HepG2 (cell line): ENCODE measurements around the gene PLEKHN1. TPM values are rescaled to one million over a fixed set of nuclear protein-coding genes. Genes with fewer than 3 reads are reported as not detected.

ENCODE experiments used
- ATAC-seq: fragments of 200-7000 bp; cut with Tn5 transposase; 3 replicates; pipeline ENCODE4 v1.9.1; 2020; ENCODE audit warnings: mild to moderate bottlenecking, moderate library complexity
- BruUV-seq: library from RNA; stranded (reverse); fragments of 400-500 nt; replicated peaks from 2 replicates; lab custom pipeline; 2021; lab: Mats Ljungman, UMichigan
- CTCF ChIA-PET: fragments of 300-600 bp; formaldehyde crosslinking; extraction: SDS; loops from one replicate; lab custom pipeline; 2021; ENCODE audit warnings: low total read pairs, inconsistent platforms, low intra/inter-chr PET ratio; lab: Yijun Ruan, JAX
- POLR2A ChIA-PET: fragments of 350-600 bp; sonication (Branson Sonifier 250); formaldehyde crosslinking; loops from one replicate; lab custom pipeline; 2020; ENCODE audit warnings: antibody characterized with exemption, inconsistent platforms; lab: Yijun Ruan, JAX
- DNase-seq: peaks from one replicate; pipeline ENCODE4 v3.0.0-alpha.2; 2015; ENCODE audit warnings: low spot score
- FAIRE-seq: peaks from 3 replicates; lab custom pipeline; 2011; peaks lifted over from hg19 to GRCh38; lab: Jason Lieb, UNC
- H2AFZ ChIP-seq: one replicate; pipeline ENCODE4 v1.6.1; 2011; ENCODE audit warnings: low read length, inconsistent platforms
- H3K27ac ChIP-seq: fragments of 300-600 bp; 3 replicates; pipeline ENCODE4 v1.8.0; 2011; ENCODE audit warnings: mixed run types, mild to moderate bottlenecking, mixed read lengths, low read length, inconsistent platforms; ENCODE audit not compliant: insufficient read depth; ENCODE audit errors: extremely low read length
- H3K27me3 ChIP-seq, 2 experiments: fragments of 200-600 bp in 1 of 2; 2 replicates in 1 of 2; 3 replicates in 1 of 2; pipeline versions ENCODE4 v1.6.0 to v1.8.0; 2011; ENCODE audit warnings: low read length in 2 of 2, mild to moderate bottlenecking in 2 of 2, moderate library complexity in 2 of 2, inconsistent platforms in 1 of 2; ENCODE audit not compliant: insufficient read depth in 2 of 2, control insufficient read depth in 1 of 2
- H3K36me3 ChIP-seq, 2 experiments: fragments of 200-600 bp in 1 of 2; replicated peaks in 1 of 2; 2 replicates in 1 of 2; 3 replicates in 1 of 2; pipeline versions ENCODE4 v1.5.1 to v1.8.0; 2011; ENCODE audit warnings: low read length in 2 of 2, inconsistent platforms in 1 of 2; ENCODE audit not compliant: insufficient read depth in 2 of 2, control insufficient read depth in 1 of 2
- H3K4me1 ChIP-seq: 2 replicates; pipeline ENCODE4 v1.5.1; 2012; ENCODE audit warnings: low read length, inconsistent platforms; ENCODE audit not compliant: insufficient read depth
- H3K4me2 ChIP-seq: 2 replicates; pipeline ENCODE4 v1.6.0; 2011; ENCODE audit warnings: low read depth, low read length, inconsistent platforms
- H3K4me3 ChIP-seq, 3 experiments: fragments of 200-600 bp in 1 of 3; sonication (generic), shearing (Covaris generic) in 1 of 3; replicated peaks in 1 of 3; 2 replicates each; pipeline ENCODE4 v1.5.1; 2011 to 2016; ENCODE audit warnings: low read length in 3 of 3, inconsistent platforms in 2 of 3, low read depth in 2 of 3, mild to moderate bottlenecking in 2 of 3, control low read depth in 1 of 3, mixed read lengths in 1 of 3; ENCODE audit not compliant: insufficient read depth in 1 of 3
- H3K79me2 ChIP-seq: one replicate; pipeline ENCODE4 v1.6.1; 2011; ENCODE audit warnings: low read length, inconsistent platforms; ENCODE audit not compliant: insufficient read depth
- H3K9ac ChIP-seq: 2 replicates; pipeline ENCODE4 v1.6.0; 2011; ENCODE audit warnings: mild to moderate bottlenecking, low read depth, low read length, inconsistent platforms; ENCODE audit not compliant: insufficient read depth
- H3K9me3 ChIP-seq: 2 replicates; pipeline ENCODE4 v1.5.1; 2012; ENCODE audit warnings: mild to moderate bottlenecking, low read length
- H4K20me1 ChIP-seq: 2 replicates; pipeline ENCODE4 v1.6.0; 2011; ENCODE audit warnings: inconsistent platforms, mild to moderate bottlenecking, low read length, moderate library complexity; ENCODE audit not compliant: insufficient read depth
- DR1 ChIP-seq: sonication (generic); formaldehyde crosslinking; IDR thresholded peaks from 2 replicates; pipeline ENCODE4 v1.8.0; 2021; ENCODE audit warnings: mild to moderate bottlenecking, missing genetic modification reagents, inconsistent platforms
- GPBP1L1 ChIP-seq: sonication (generic); formaldehyde crosslinking; IDR thresholded peaks from 2 replicates; pipeline ENCODE4 v1.5.0; 2020; ENCODE audit warnings: mild to moderate bottlenecking, missing genetic modification reagents
- HOXA5 ChIP-seq: sonication (generic); formaldehyde crosslinking; IDR thresholded peaks from 2 replicates; pipeline ENCODE4 v1.4.0; 2020; ENCODE audit warnings: missing genetic modification reagents
- ISL2 ChIP-seq: sonication (generic); formaldehyde crosslinking; IDR thresholded peaks from 2 replicates; pipeline ENCODE4 v1.5.0; 2020; ENCODE audit warnings: missing genetic modification reagents
- MIER2 ChIP-seq: IDR thresholded peaks from 2 replicates; pipeline ENCODE4 v1.6.1; 2016; ENCODE audit warnings: missing biosample characterization, missing genetic modification reagents
- PCBP1 ChIP-seq: fragments of 200-400 bp; formaldehyde crosslinking; IDR thresholded peaks from 2 replicates; pipeline ENCODE4 v1.6.1; 2017; ENCODE audit warnings: mild to moderate bottlenecking, low read depth, low read length, borderline replicate concordance
- ZNF12 ChIP-seq: sonication (generic); formaldehyde crosslinking; IDR thresholded peaks from 2 replicates; pipeline ENCODE4 v1.5.0; 2020; ENCODE audit warnings: missing genetic modification reagents
- ZNF430 ChIP-seq: sonication (generic); formaldehyde crosslinking; IDR thresholded peaks from 2 replicates; pipeline ENCODE4 v1.9.0; 2021; ENCODE audit warnings: mild to moderate bottlenecking, missing genetic modification reagents
- ZNF451 ChIP-seq: sonication (generic); formaldehyde crosslinking; IDR thresholded peaks from 2 replicates; pipeline ENCODE4 v1.5.0; 2020; ENCODE audit warnings: mild to moderate bottlenecking, missing genetic modification reagents
- WGBS: methylation state at CpG from one replicate; pipeline ENCODE4 v1.1.6; 2017; ENCODE audit warnings: low lambda C conversion rate; 5-methylcytosine and 5-hydroxymethylcytosine counted together
- in situ Hi-C: cut with HindIII; loops from 2 replicates; pipeline ENCODE4 v1.10.0; 2017; ENCODE audit warnings: low pct_unique_long_range_greater_than_20kb; ENCODE audit not compliant: extremely low pct_ligation_motif_present
- intact Hi-C: fragments of 100-400 bp; cut with micrococcal nuclease; formaldehyde crosslinking; loops from one replicate; pipeline ENCODE4 v1.10.0; 2022; ENCODE audit not compliant: unreplicated experiment
- polyA plus RNA-seq, 8 experiments: library from polyadenylated mRNA; depleted of rRNA in 3 of 8; stranded (reverse) in 7 of 8; unstranded in 1 of 8; fragments of >200 nt; fragmentation: Illumina TruSeq in 4 of 8; extraction: Trizol in 4 of 8; gene quantifications; 2 replicates each; pipeline versions ENCODE4 v1.2.1 to v1.2.3, GENCODE V29; 2011 to 2016; ENCODE audit warnings: low read depth in 4 of 8, missing spikeins in 1 of 8, mixed read lengths in 1 of 8; ENCODE audit not compliant: insufficient read depth in 1 of 8
- total RNA-seq, 5 experiments: library from RNA; depleted of rRNA; stranded (reverse); fragments of >200 nt; fragmentation: Illumina TruSeq; extraction: Trizol; gene quantifications; 2 replicates each; pipeline ENCODE4 v1.2.3, GENCODE V29; 2016; ENCODE audit warnings: low read depth in 1 of 5
- TF ChIP-seq, protein P1 (sequence below): fragments of 450-650 bp; IDR thresholded peaks from 2 replicates; pipeline ENCODE4 v1.6.1; 2016

The PLEKHN1 gene
- total and polyA plus RNA-seq, 2 of the 13 experiments (the other 11 are each of a cell fraction or from before 2014, with no cell fraction given): 0.42 to 0.58 TPM

GRCh38 chr1:965526-966134, 652 bp upstream of the PLEKHN1 start:
- in situ Hi-C loops: no loop called here
- H3K9ac ChIP-seq: peak overlapping the region; percentile 64; the same call in 1 of the 2 replicates
- H3K27me3 ChIP-seq: no peaks in the 10 kb centered on the region; a peak in 1 of 5 replicates
- POLR2A ChIA-PET: interaction anchor here (2.7 kb wide), 1 partner anchor 11 kb away, joined by 11 read pairs; no protein-coding TSS in a partner anchor
- H3K27ac ChIP-seq: no peak overlapping the region
- no peak for FAIRE-seq
- ATAC-seq: no peak
- H3K36me3 ChIP-seq: peaks cover 0 to 6% of the 10 kb centered on the region in 2 experiments; a peak in 1 of 5 replicates
- intact Hi-C loops: no loop called here
- DNase-seq: no peak
- TF ChIP-seq ISL2 (CRISPR knock-in tag) (no peak), PCBP1 (peak; percentile 79; the same call in 1 of the 2 replicates)
- TF ChIP-seq, protein P1, sequence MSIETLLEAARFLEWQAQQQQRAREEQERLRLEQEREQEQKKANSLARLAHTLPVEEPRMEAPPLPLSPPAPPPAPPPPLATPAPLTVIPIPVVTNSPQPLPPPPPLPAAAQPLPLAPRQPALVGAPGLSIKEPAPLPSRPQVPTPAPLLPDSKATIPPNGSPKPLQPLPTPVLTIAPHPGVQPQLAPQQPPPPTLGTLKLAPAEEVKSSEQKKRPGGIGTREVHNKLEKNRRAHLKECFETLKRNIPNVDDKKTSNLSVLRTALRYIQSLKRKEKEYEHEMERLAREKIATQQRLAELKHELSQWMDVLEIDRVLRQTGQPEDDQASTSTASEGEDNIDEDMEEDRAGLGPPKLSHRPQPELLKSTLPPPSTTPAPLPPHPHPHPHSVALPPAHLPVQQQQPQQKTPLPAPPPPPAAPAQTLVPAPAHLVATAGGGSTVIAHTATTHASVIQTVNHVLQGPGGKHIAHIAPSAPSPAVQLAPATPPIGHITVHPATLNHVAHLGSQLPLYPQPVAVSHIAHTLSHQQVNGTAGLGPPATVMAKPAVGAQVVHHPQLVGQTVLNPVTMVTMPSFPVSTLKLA: peak; percentile 65
- TF ChIP-seq, all 625 proteins: peak for 2
- Histone ChIP-seq H3K4me1 (peaks cover 31% of the 10 kb centered on the region), H3K4me2 (peak overlapping the region; percentile 78), H3K9me3 (no peaks in the 10 kb centered on the region), H3K4me3 (peak overlapping the region in 2 of 3 experiments; percentile 77 to 82; a peak in 3 of 6 replicates), H3K79me2 (no peaks in the 10 kb centered on the region), H2AFZ (no peak overlapping the region), H4K20me1 (no peaks in the 10 kb centered on the region)
- CTCF ChIA-PET: interaction anchor here (0.8 kb wide), 1 partner anchor 10 kb away, joined by 3 read pairs; no protein-coding TSS in a partner anchor
- no TSS peak for BruUV-seq
- WGBS: 97% methylated on average over 6 of the region's 26 CpGs

DNA sequence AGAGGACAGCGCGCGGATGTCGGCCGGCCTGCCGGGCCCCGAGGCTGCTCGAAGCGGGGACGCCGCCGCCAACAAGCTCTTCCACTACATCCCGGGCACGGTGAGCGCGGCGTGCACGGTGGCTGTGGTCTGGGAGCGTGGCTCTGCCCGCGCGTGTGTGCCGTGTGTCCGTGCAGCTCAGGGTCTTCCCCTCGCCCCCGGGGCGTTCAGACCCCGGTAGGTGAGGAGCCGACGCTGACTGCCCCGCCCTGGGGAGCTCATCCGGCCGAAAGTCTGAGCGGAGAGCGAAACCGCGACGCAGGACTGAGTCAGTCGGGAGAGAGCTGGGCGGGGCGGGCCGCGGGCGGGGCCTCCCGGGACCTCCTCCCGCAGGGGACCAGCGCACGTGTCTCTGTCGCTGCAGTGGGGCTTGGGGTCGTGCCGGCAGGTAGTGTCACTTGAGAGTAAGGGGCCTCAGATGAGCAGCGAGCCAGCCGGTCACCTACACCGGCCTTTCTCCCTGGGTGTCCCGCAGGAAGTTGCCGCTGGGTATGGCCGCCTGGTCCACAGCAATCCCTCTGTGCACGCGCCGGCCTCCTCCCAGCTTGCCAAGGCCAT, 520 bp downstream of the PLEKHN1 start:
- Histone ChIP-seq H3K4me1 (peaks cover 24% of the 10 kb centered on the region), H3K79me2 (no peaks in the 10 kb centered on the region), H3K9ac (peak overlapping the region; percentile 64), H4K20me1 (no peaks in the 10 kb centered on the region), H3K4me3 (peak overlapping the region; percentile 47 to 82 (median 77); a peak in 5 of 6 replicates), H3K36me3 (peaks cover 0 to 6% of the 10 kb centered on the region in 2 experiments; a peak in 1 of 5 replicates), H3K27me3 (no peaks in the 10 kb centered on the region; a peak in 1 of 5 replicates), H3K4me2 (peak overlapping the region; percentile 78), H2AFZ (no peak overlapping the region), H3K27ac (no peak overlapping the region), H3K9me3 (no peaks in the 10 kb centered on the region)
- no peak for FAIRE-seq
- peak; percentile 31 for DNase-seq
- POLR2A ChIA-PET: interaction anchor here (0.7 to 2.7 kb wide), 8 partner anchors 9 to 93 kb away, joined by 3 to 11 read pairs (median 3); partner anchors contain the start of gene PERM1
- in situ Hi-C loops: no loop called here
- CTCF ChIA-PET: no interaction called here
- no CpG with 5 or more reads among the region's 60 CpGs for whole genome bisulfite sequencing
- ATAC-seq: peak; percentile 76
- intact Hi-C loops: no loop called here
- BruUV-seq: no TSS peak
- TF ChIP-seq ZNF430 (CRISPR knock-in tag) (0 out of 2 replicates have a peak, but pooled peaks have one; percentile 39), DR1 (CRISPR knock-in tag) (0 out of 2 replicates have a peak, but pooled peaks have one; percentile 28), MIER2 (CRISPR knock-in tag) (no peak), ZNF12 (CRISPR knock-in tag) (no peak), ZNF451 (CRISPR knock-in tag) (0 out of 2 replicates have a peak, but pooled peaks have one; percentile 30), GPBP1L1 (CRISPR knock-in tag) (no peak), HOXA5 (CRISPR knock-in tag) (peak; percentile 92)
